Measurements from ENCODE around the gene ST8SIA4. TPM values are rescaled to one million over a fixed set of nuclear protein-coding genes. Genes with fewer than 3 reads are reported as not detected.
A peak's percentile ranks its signal among the peaks of the same experiment; 100 is the strongest.

Gene ST8SIA4
- polyA plus RNA-seq, 3 donors = 12.4 to 36.4 (median 30.7) TPM

GRCh38 chr5:100802208-100802607 lies 100.9 kb downstream of the ST8SIA4 start:
- Mint-ChIP-seq H3K4me3 (no peak overlapping the region), H3K27ac (no peak overlapping the region), H3K4me1 (peaks cover 3% of the 10 kb centered on the region), H3K27me3 (ENCODE audit: low read depth in 3 of 3) (peaks cover 0 to 1% (median 0%) of the 10 kb centered on the region in 3 donors), H3K9me3 (peaks cover 6 to 14% (median 8%) of the 10 kb centered on the region in 7 donors), H3K36me3 (peaks cover 1 to 3% of the 10 kb centered on the region in 2 donors)
- H3K27me3 ChIP-seq (ENCODE audit: control insufficient read depth in 2 of 2, insufficient read depth in 2 of 2, low read length in 2 of 2) = no peaks in the 10 kb centered on the region
- TF ChIP-seq CTCF (IDR thresholded peaks at IDR 0.05) = no peak
- H3K36me3 ChIP-seq (replicated peaks in 1 of 2; ENCODE audit: control insufficient read depth in 1 of 2, insufficient read depth in 2 of 2, low read length in 2 of 2) = peaks cover 0 to 4% of the 10 kb centered on the region in 2 donors
- no CpG with 5 or more reads among the region's 2 CpGs for WGBS (ENCODE audit: insufficient coverage)
- no peak overlapping the region for H3K27ac ChIP-seq (ENCODE audit: low read depth in 1 of 2, low read length in 2 of 2)
- H4K20me1 ChIP-seq (ENCODE audit: insufficient read depth, low read length) = no peaks in the 10 kb centered on the region
- no peaks in the 10 kb centered on the region for H3K79me2 ChIP-seq (ENCODE audit: insufficient read depth, low read length)
- H3K4me3 ChIP-seq (replicated peaks in 1 of 3; ENCODE audit: low read depth in 2 of 3, low read length in 3 of 3) = no peak overlapping the region
- H3K9ac ChIP-seq (ENCODE audit: insufficient read depth, low read length, poor library complexity, severe bottlenecking) = no peak overlapping the region
- H2AFZ ChIP-seq (ENCODE audit: insufficient read depth, low read depth, low read length, poor library complexity, severe bottlenecking) = no peak overlapping the region
- no peak overlapping the region for H3K4me2 ChIP-seq (replicated peaks; ENCODE audit: extremely low read depth, low read length, poor library complexity, severe bottlenecking)
- peaks cover 9% of the 10 kb centered on the region in 2 donors for H3K9me3 ChIP-seq (replicated peaks in 1 of 2; ENCODE audit: control insufficient read depth in 1 of 2, insufficient read depth in 1 of 2, low read length in 2 of 2)
- H3K4me1 ChIP-seq (ENCODE audit: control insufficient read depth in 1 of 2, insufficient read depth in 2 of 2, low read length in 2 of 2) = no peaks in the 10 kb centered on the region
- peak in 1 of 3 donors; percentile 17 for DNase-seq
- intact Hi-C loops (cut with micrococcal nuclease) = no loop called here

GRCh38 chr5:100800562-100800961 lies 102.5 kb downstream of the ST8SIA4 start:
- H3K36me3 Mint-ChIP-seq = peaks cover 1 to 3% of the 10 kb centered on the region in 2 donors
- H3K4me1 Mint-ChIP-seq = no peaks in the 10 kb centered on the region
- H3K27me3 Mint-ChIP-seq (ENCODE audit: low read depth in 3 of 3) = peaks cover 0 to 1% (median 0%) of the 10 kb centered on the region in 3 donors
- intact Hi-C loops (cut with micrococcal nuclease) = no loop called here
- WGBS (ENCODE audit: insufficient coverage) = 100% methylated on average over 2 of the region's 5 CpGs
- Histone ChIP-seq H3K27me3 (ENCODE audit: control insufficient read depth in 2 of 2, insufficient read depth in 2 of 2, low read length in 2 of 2) (no peaks in the 10 kb centered on the region), H3K79me2 (ENCODE audit: insufficient read depth, low read length) (no peaks in the 10 kb centered on the region), H3K9me3 (replicated peaks in 1 of 2; ENCODE audit: control insufficient read depth in 1 of 2, insufficient read depth in 1 of 2, low read length in 2 of 2) (peaks cover 9% of the 10 kb centered on the region in 2 donors), H4K20me1 (ENCODE audit: insufficient read depth, low read length) (no peaks in the 10 kb centered on the region), H3K4me1 (ENCODE audit: control insufficient read depth in 1 of 2, insufficient read depth in 2 of 2, low read length in 2 of 2) (no peaks in the 10 kb centered on the region), H3K9ac (ENCODE audit: insufficient read depth, low read length, poor library complexity, severe bottlenecking) (no peak overlapping the region), H2AFZ (ENCODE audit: insufficient read depth, low read depth, low read length, poor library complexity, severe bottlenecking) (no peak overlapping the region), H3K4me3 (replicated peaks in 1 of 3; ENCODE audit: low read depth in 2 of 3, low read length in 3 of 3) (no peak overlapping the region), H3K27ac (ENCODE audit: low read depth in 1 of 2, low read length in 2 of 2) (no peak overlapping the region), H3K4me2 (replicated peaks; ENCODE audit: extremely low read depth, low read length, poor library complexity, severe bottlenecking) (no peak overlapping the region), H3K36me3 (replicated peaks in 1 of 2; ENCODE audit: control insufficient read depth in 1 of 2, insufficient read depth in 2 of 2, low read length in 2 of 2) (no peaks in the 10 kb centered on the region)
- TF ChIP-seq CTCF (IDR thresholded peaks at IDR 0.05) = no peak
- H3K4me3 Mint-ChIP-seq = no peak overlapping the region
- no peak for DNase-seq
- peaks cover 6 to 14% (median 8%) of the 10 kb centered on the region in 7 donors for H3K9me3 Mint-ChIP-seq
- no peak overlapping the region for H3K27ac Mint-ChIP-seq
